CD4-positive, alpha-beta T cell treated with Interleukin-6 at 100 ng/mL for 8 hours (primary cell): ENCODE data around the gene HYAL3.

Experiments used
- DNase-seq: peaks from one replicate; pipeline ENCODE4 v3.0.0-alpha.2; 2020; ENCODE audit warnings: mixed read lengths, low spot score

HYAL3 gene

GRCh38 chr3:50298836-50299637 lies at the start of gene HYAL3, which contains the start of gene NAA80:
Gene HYAL3, minus strand, starts transcription at chr3:50299405. Its CDS starts 3,803 bp downstream, at chr3:50295602.
Gene NAA80, minus strand, starts transcription at chr3:50299405. Its CDS starts 1,942 bp downstream, at chr3:50297463.
- peak; percentile 100 for DNase-seq

GRCh38 chr3:50347187-50347813 lies 48.1 kb upstream of the HYAL3 start:
- DNase-seq = peak; percentile 76

GRCh38 chr3:50345586-50346234 lies 46.5 kb upstream of the HYAL3 start, which contains the start of gene ZMYND10:
Gene ZMYND10, minus strand, starts transcription at chr3:50345732. Its CDS starts 153 bp downstream, at chr3:50345579.
- peak; percentile 70 for DNase-seq

- no peak for DNase-seq
Measured at GRCh38 chr3:50345008-50345407, 45.8 kb upstream of the HYAL3 start.

GRCh38 chr3:50342813-50343633 lies 43.8 kb upstream of the HYAL3 start:
- no peak for DNase-seq

GRCh38 chr3:50341996-50342650 lies 42.9 kb upstream of the HYAL3 start:
- DNase-seq = no peak

- no peak for DNase-seq
Measured at GRCh38 chr3:50341537-50341936, 42.3 kb upstream of the HYAL3 start.

- peak; percentile 50 for DNase-seq
Measured at GRCh38 chr3:50340448-50341329, 41.5 kb upstream of the HYAL3 start, which contains the start of gene RASSF1. Gene RASSF1, minus strand, starts transcription at chr3:50340836. Its CDS starts 31 bp downstream, at chr3:50340805.

GRCh38 chr3:50340147-50340447 lies 40.9 kb upstream of the HYAL3 start:
- DNase-seq = no peak

- DNase-seq = no peak
Measured at GRCh38 chr3:50339485-50340146, 40.4 kb upstream of the HYAL3 start.

- DNase-seq = no peak
Measured at GRCh38 chr3:50338965-50339364, 39.8 kb upstream of the HYAL3 start.

GRCh38 chr3:50337175-50337861 lies 38.1 kb upstream of the HYAL3 start:
- peak; percentile 95 for DNase-seq

GRCh38 chr3:50336452-50337174 lies 37.4 kb upstream of the HYAL3 start:
- DNase-seq = no peak

- no peak for DNase-seq
Measured at GRCh38 chr3:50334339-50335075, 35.3 kb upstream of the HYAL3 start.

- DNase-seq = no peak
Measured at GRCh38 chr3:50333744-50334328, 34.6 kb upstream of the HYAL3 start.

- DNase-seq = no peak
Measured at GRCh38 chr3:50331364-50331907, 32.2 kb upstream of the HYAL3 start.

- no peak for DNase-seq
Measured at GRCh38 chr3:50330330-50330729, 31.1 kb upstream of the HYAL3 start.
